IPS DF 4.7 (cell line): Measurements from ENCODE around the gene TYW3.

Experiments used
- DNase-seq: peaks from one replicate; pipeline ENCODE4 v3.0.0-alpha.2; 2013; ENCODE audit warnings: low spot score; ENCODE audit errors: extremely low read depth

Gene TYW3, protein sequence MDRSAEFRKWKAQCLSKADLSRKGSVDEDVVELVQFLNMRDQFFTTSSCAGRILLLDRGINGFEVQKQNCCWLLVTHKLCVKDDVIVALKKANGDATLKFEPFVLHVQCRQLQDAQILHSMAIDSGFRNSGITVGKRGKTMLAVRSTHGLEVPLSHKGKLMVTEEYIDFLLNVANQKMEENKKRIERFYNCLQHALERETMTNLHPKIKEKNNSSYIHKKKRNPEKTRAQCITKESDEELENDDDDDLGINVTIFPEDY

GRCh38 chr1:74732960-74733603, at the start of gene TYW3, which contains the start of gene CRYZ:
Gene TYW3 (plus strand): TSS chr1:74733152. CDS start chr1:74733245, 93 bp downstream.
Gene CRYZ (minus strand): TSS chr1:74733050. CDS start chr1:74724821, 8,229 bp downstream.
- peak; percentile 68 for DNase-seq

DNA sequence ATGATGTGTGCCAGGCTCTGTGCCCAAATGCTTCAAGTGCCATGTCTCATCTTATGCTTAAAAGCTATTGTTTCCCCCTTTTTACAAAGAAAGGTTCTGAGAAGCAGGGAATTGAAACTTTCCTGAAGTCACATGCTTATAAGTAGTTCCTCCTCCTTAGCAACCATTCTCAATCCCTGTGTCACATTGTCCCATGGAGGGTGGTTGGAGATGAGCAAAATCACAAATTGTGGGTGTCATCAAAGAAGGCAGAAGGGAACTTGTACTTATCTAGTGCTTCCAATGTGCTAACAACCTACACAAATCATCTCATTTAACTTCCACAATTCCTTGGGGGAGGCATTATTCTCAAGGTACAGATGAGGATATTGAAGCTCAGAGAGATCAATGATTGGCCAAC, 49.3 kb upstream of the TYW3 start:
- DNase-seq: no peak

GRCh38 chr1:74684301-74684700, 48.7 kb upstream of the TYW3 start:
- DNase-seq: no peak

DNA sequence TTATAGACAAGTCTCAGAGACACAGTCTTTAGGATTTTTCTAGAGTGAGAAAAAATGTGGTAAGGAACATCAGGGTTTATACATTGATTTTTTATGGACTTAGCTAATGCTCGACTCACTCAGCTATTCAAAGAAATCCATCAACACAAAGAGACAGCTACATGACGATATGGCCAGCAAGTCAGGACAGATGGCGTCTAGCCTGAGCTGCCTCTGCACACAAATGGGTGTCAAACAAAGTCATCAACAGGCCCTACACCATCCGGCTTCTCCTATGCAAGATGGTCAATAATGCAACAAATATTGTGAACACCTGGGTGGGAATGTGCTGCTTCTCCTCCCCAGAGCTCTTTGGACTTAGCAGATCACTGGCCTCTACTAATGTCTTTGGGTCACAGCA, 46.0 kb upstream of the TYW3 start:
- DNase-seq: no peak

GRCh38 chr1:74689621-74690363, 43.2 kb upstream of the TYW3 start:
- DNase-seq: no peak

DNA sequence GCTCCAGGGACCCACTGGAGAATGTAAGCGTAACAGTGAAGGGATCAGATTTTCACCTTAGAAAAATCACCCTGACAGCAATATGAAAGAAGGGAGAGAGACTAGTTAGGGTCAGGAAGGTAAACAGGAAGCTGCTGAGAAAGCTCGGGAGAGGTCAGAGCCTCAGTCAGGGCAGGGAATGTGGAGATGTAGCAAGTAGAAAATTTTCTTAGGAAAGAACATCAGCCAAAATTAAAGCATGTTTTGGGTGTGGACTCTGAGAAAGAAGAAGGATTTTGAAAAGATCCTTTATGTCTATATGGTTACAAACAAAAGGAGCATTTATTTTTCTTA, 42.6 kb upstream of the TYW3 start:
- DNase-seq: no peak

DNA sequence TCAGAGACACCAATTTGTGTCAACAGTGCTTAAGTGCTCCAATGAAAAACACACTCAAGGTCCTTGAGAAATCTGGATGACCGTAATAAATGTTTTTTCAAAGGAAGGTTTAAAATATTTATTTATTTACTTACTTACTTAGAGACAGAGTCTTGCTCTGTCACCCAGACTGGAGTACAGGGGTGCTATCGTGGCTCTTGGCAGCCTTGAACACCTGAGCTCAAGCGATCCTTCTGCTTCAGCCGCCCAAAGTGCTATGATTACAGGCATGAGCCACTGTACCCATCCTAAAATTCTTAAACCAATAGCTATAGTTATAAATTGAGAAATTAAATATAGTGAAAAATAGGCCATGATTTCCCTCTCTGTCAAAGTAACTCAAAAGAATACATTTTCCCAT, 42.0 kb upstream of the TYW3 start:
- no peak for DNase-seq

- DNase-seq: no peak
These were observed 39.5 kb upstream of the TYW3 start for GRCh38 chr1:74693473-74693872.

- no peak for DNase-seq
These were observed 35.1 kb upstream of the TYW3 start for GRCh38 chr1:74697832-74698231.

DNA sequence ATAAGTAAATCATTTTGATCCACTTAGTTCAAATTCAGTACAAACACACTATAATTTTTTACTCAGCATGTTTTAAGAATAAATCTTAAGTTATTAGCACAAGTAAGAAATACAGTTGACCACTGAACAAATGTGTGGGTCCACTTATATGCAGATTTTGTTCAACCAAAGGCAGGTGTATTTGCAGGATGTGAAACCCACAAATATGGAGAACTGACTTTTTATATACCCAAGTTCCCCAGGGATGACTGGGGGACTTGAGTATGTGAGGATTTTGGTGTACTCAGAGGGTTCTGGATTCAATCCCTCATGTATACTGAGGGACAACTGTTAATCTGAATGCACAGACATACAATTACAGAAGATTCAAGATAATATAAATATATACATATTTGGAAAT, 33.6 kb upstream of the TYW3 start:
- DNase-seq: no peak

DNA sequence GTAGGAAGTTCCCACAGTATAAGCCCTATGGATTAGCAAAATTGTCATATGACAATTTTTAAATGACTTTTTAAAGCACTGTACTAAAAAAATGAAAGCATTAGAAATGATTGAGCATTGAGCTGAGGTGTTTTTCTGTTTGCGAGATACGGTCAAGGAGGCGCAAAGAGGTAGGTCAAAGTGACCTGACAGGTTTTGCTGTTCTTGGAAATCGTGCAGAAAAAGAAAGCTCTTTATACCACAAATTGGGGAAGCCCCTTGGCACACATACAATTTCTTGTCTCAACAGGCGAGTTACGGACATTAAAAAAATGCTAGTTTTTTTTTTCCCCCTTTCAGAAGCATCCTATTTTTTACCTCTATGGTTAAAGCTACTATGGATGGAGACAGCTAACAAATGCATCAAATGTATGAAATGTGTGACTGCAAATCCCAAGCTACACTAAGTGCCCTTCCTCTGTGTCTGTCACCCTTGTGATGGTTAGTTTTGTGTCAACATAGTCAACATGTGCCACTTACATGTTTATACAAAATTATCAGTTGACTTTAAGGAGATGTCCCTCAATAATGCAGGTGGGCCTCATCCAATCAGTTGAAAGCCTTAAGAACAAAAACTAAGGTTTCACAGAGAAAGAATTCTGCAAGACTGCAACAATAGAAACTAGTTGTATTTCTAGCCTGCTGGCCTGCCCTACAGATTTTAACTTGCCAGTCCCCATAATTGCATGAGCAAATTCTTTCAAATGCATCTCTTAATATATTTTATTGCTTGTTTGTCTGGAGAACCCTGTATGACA, 29.4 kb upstream of the TYW3 start:
- DNase-seq: no peak

DNA sequence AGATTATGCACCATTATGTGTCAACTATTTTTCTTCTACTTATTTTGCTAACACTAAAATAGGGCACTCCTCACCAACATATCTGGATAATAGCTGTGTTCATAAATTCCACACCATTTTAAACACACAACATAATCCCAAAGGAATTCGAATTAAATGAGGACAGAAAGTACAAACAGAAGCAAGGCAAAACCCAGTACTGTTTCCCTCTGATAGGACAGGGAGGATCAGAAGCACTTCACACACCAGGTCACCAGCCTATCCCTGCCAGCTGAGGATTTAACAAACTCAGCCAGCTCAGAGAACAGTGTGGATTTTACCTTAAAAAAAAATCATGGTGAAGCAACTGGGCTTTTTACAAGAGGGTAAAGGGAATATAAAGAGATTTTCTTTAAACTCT, 20.1 kb upstream of the TYW3 start:
- no peak for DNase-seq

DNA sequence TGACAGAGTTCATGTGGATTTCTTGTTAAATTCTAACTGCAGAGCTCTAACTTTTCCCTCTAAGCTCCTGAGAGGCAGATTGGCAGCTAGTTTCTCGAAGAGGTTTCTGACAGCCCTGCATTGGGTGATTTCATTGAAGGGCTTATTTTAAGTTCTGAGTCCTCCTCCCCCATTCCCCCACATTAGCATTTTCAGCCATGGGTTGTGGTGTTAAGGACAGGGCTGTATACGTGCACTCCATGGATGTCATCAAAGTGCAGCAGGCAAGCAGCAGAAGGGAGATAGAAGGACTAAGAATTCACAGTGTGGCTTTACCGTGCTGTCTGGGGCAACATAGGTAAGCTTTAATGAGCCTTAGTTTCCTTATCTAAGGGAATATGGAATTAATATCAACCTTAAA, 19.1 kb upstream of the TYW3 start:
- no peak for DNase-seq

GRCh38 chr1:74714429-74715235, 18.3 kb upstream of the TYW3 start:
- no peak for DNase-seq

DNA sequence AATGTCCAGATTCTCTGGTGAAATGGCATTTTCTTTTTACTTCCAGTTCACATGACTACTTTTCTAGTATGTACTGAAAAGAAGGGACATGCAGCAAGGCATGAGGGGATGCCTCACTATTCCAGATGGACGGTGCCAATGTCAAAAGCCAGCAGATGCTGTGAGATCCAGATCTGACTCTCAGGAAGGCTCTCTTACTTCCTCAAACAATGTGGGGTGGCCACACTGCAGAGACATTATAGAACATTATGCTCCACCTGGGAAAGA, 17.8 kb upstream of the TYW3 start:
- no peak for DNase-seq

- no peak for DNase-seq
These were observed 17.1 kb upstream of the TYW3 start for GRCh38 chr1:74715806-74716205.

- DNase-seq: no peak
These were observed 16.1 kb upstream of the TYW3 start for GRCh38 chr1:74716822-74717221.

DNA sequence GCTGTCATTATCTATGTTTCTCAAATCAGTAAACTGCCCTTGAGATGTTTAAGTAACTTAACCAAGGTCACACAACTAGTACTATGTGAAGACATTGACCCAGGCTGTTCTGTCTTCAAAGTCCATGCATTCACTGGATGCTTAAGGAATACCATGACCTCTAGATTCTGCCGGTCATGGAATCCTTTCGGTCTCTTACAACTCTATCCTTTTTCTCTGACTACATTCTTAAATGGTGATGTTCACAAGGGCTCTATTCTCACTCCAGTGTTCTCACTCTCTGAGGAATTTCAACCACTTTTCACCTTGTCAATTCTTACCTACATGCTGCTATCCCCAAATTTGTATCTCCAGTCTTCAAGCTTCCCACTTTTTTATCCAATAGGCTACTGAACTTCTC, 15.3 kb upstream of the TYW3 start:
- no peak for DNase-seq

DNA sequence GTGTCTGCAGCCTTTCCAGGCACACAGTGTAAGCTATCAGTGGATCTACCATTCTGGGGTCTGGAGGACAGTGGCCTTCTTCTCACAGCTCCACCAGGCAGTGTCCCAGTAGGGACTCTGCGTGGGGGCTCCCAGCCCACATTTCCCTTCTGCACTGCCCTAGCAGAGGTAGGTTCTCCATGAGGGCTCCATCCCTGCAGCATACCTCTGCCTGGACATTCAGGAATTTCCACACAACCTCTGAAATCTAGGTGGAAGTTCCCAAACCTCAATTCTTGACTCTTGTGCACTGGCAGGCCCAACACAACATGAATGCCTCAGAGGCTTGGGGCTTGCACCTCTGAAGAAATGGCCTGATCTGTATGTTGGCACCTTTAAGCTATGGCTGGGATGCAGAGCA, 6.9 kb upstream of the TYW3 start:
- DNase-seq: no peak

- no peak for DNase-seq
These were observed 4.2 kb upstream of the TYW3 start for GRCh38 chr1:74728736-74729135.

DNA sequence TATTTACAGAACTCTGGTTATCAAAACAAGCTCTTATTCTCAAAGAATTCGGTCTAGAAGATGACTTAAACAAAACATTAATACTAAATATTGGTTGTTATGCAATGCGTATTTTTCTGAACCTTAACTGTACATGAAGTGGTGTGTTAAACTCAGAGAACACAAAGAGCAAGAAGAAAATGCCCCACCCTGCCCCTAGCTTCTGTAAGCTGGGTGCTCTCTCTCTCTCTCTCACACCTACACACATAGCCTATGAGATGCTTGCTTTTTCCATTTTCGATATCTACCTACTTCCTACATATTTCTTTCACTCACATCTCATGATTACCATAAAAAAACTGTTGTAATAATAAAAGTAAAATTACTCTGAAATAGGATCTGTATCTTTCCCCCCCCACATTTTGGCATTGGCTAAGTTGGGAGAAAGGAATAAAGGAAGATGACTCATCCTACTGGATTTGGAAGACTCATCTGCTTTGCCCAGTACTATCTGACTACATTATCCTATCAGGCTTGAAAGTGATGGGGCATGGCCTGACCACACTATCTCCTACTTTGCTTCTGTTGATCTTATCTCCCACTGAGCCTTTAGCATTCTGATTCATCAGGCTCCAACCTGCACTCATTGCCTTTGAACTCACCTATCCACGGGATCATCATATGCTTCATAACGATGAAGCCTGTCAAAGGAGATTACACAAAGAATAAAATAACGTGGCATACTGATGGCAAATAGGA, 3.0 kb upstream of the TYW3 start:
- no peak for DNase-seq
